ENCODE measurements around the gene MYO1B. TPM values are rescaled to one million over a fixed set of nuclear protein-coding genes. Genes with fewer than 3 reads are reported as not detected.

Gene MYO1B
- total RNA-seq, 1 donor from 2014 or later, result 67.7 TPM

- H3K36me3 Mint-ChIP-seq, result no peaks in the 10 kb centered on the region
- no peak for TF ChIP-seq CTCF (conservative IDR thresholded peaks at IDR 0.05)
- no peaks in the 10 kb centered on the region for H3K27me3 Mint-ChIP-seq
- peaks cover 11% of the 10 kb centered on the region for H3K4me1 Mint-ChIP-seq (ENCODE audit: unreplicated experiment)
- H3K27ac Mint-ChIP-seq, result no peak overlapping the region
- DNase-seq (ENCODE audit: extremely low spot score, unreplicated experiment), result no peak
- H3K9me3 Mint-ChIP-seq, result no peaks in the 10 kb centered on the region
- H3K4me3 Mint-ChIP-seq, result no peak overlapping the region
Observed at GRCh38 chr2:191311627-191312026, 66.4 kb downstream of the MYO1B start.

GRCh38 chr2:191312163-191312562, 67.0 kb downstream of the MYO1B start:
- no peak for TF ChIP-seq CTCF (conservative IDR thresholded peaks at IDR 0.05)
- Mint-ChIP-seq H3K36me3 (no peaks in the 10 kb centered on the region), H3K4me3 (no peak overlapping the region), H3K9me3 (no peaks in the 10 kb centered on the region), H3K27me3 (no peaks in the 10 kb centered on the region), H3K4me1 (ENCODE audit: unreplicated experiment) (peaks cover 15% of the 10 kb centered on the region), H3K27ac (no peak overlapping the region)
- DNase-seq (ENCODE audit: extremely low spot score, unreplicated experiment), result no peak

- H3K4me3 Mint-ChIP-seq, result no peak overlapping the region
- no peaks in the 10 kb centered on the region for H3K36me3 Mint-ChIP-seq
- DNase-seq (ENCODE audit: extremely low spot score, unreplicated experiment), result no peak
- no peak overlapping the region for H3K27ac Mint-ChIP-seq
- H3K9me3 Mint-ChIP-seq, result no peaks in the 10 kb centered on the region
- H3K4me1 Mint-ChIP-seq (ENCODE audit: unreplicated experiment), result peaks cover 17% of the 10 kb centered on the region
- H3K27me3 Mint-ChIP-seq, result no peaks in the 10 kb centered on the region
- no peak for TF ChIP-seq CTCF (conservative IDR thresholded peaks at IDR 0.05)
Observed at GRCh38 chr2:191312662-191313061, 67.5 kb downstream of the MYO1B start.

GRCh38 chr2:191314697-191315364, 69.6 kb downstream of the MYO1B start:
- no peak for TF ChIP-seq CTCF (conservative IDR thresholded peaks at IDR 0.05)
- Mint-ChIP-seq H3K36me3 (no peaks in the 10 kb centered on the region), H3K27me3 (no peaks in the 10 kb centered on the region), H3K9me3 (no peaks in the 10 kb centered on the region), H3K4me1 (ENCODE audit: unreplicated experiment) (peaks cover 30% of the 10 kb centered on the region), H3K4me3 (no peak overlapping the region), H3K27ac (no peak overlapping the region)
- DNase-seq (ENCODE audit: extremely low spot score, unreplicated experiment), result no peak

GRCh38 chr2:191315365-191315752, 70.2 kb downstream of the MYO1B start:
- no peak for TF ChIP-seq CTCF (conservative IDR thresholded peaks at IDR 0.05)
- no peaks in the 10 kb centered on the region for H3K36me3 Mint-ChIP-seq
- no peaks in the 10 kb centered on the region for H3K27me3 Mint-ChIP-seq
- H3K9me3 Mint-ChIP-seq, result no peaks in the 10 kb centered on the region
- no peak for DNase-seq (ENCODE audit: extremely low spot score, unreplicated experiment)
- H3K27ac Mint-ChIP-seq, result no peak overlapping the region
- peaks cover 30% of the 10 kb centered on the region for H3K4me1 Mint-ChIP-seq (ENCODE audit: unreplicated experiment)
- no peak overlapping the region for H3K4me3 Mint-ChIP-seq
